ENCODE results near the gene CNTN4. TPM values are rescaled to one million over a fixed set of nuclear protein-coding genes. Genes with fewer than 3 reads are reported as not detected.

Gene CNTN4
- total and polyA plus RNA-seq, 2 of the 8 experiments (the other 6 are each of a cell fraction or from before 2014, with no cell fraction given), result 0.41 to 2.2 TPM

GRCh38 chr3:2334921-2335320 is 236.3 kb downstream of the CNTN4 start:
- Histone ChIP-seq H3K18ac (ENCODE audit: extremely low read depth, low read length) (no peak overlapping the region), H2BK12ac (ENCODE audit: low read depth, low read length) (no peak overlapping the region), H3K27me3 (replicated peaks in 1 of 4; ENCODE audit: control insufficient read depth in 3 of 4, extremely low read depth in 1 of 4, insufficient read depth in 3 of 4, low read length in 3 of 4) (no peaks in the 10 kb centered on the region), H3K4me2 (ENCODE audit: insufficient read depth in 1 of 2, low read depth in 2 of 2, low read length in 2 of 2) (no peak overlapping the region), H3K4me1 (replicated peaks in 1 of 4; ENCODE audit: control insufficient read depth in 3 of 4, insufficient read depth in 4 of 4, low read length in 3 of 4) (no peaks in the 10 kb centered on the region), H3K4ac (replicated peaks; ENCODE audit: insufficient read length, low read depth, low read length) (no peak overlapping the region), H3K9me3 (ENCODE audit: insufficient read depth in 2 of 2, low read depth in 1 of 2, low read length in 1 of 2) (no peaks in the 10 kb centered on the region), H3K9ac (replicated peaks in 1 of 4; ENCODE audit: extremely low read depth in 1 of 4, low read depth in 3 of 4, low read length in 3 of 4) (no peak overlapping the region), H4K91ac (replicated peaks; ENCODE audit: insufficient read length, low read length) (no peak overlapping the region), H2BK120ac (replicated peaks; ENCODE audit: low read depth, low read length) (no peak overlapping the region), H3K4me3 (ENCODE audit: extremely low read depth in 1 of 4, insufficient read depth in 2 of 4, low read depth in 3 of 4, low read length in 4 of 4) (no peak overlapping the region), H3K79me1 (ENCODE audit: low read depth, low read length) (no peaks in the 10 kb centered on the region), H2BK15ac (ENCODE audit: low read length) (no peak overlapping the region), H4K8ac (ENCODE audit: extremely low read depth, insufficient read depth, low read length) (no peak overlapping the region), H3K56ac (replicated peaks; ENCODE audit: insufficient read length, low read depth, low read length) (no peak overlapping the region), H3K27ac (ENCODE audit: low read depth, low read length) (no peak overlapping the region), H3K14ac (ENCODE audit: insufficient read length) (no peak overlapping the region), H3K23me2 (ENCODE audit: low read depth, low read length) (no peaks in the 10 kb centered on the region), H4K5ac (ENCODE audit: insufficient read length, low read depth, low read length) (no peak overlapping the region), H2BK5ac (ENCODE audit: low read depth, low read length) (no peak overlapping the region), H3K79me2 (ENCODE audit: control insufficient read depth in 1 of 2, insufficient read depth in 2 of 2, low read length in 2 of 2) (no peaks in the 10 kb centered on the region), H3K36me3 (ENCODE audit: control insufficient read depth in 2 of 4, insufficient read depth in 4 of 4, low read length in 3 of 4) (no peaks in the 10 kb centered on the region), H2AK5ac (ENCODE audit: low read depth, low read length) (no peak overlapping the region), H2AFZ (ENCODE audit: low read length) (no peak overlapping the region), H2BK20ac (ENCODE audit: low read length) (no peak overlapping the region), H3K23ac (ENCODE audit: insufficient read length) (no peak overlapping the region), H4K20me1 (replicated peaks in 1 of 2; ENCODE audit: control insufficient read depth in 1 of 2, insufficient read depth in 2 of 2, low read length in 2 of 2) (no peaks in the 10 kb centered on the region)
- TF ChIP-seq CEBPB (IDR thresholded peaks at IDR 0.05; ENCODE audit: low read depth, low read length), result no peak
- TF ChIP-seq CTCF (IDR thresholded peaks at IDR 0.05; ENCODE audit: control extremely low read depth in 1 of 3, insufficient read depth in 1 of 3, low read depth in 1 of 3, low read length in 3 of 3), result no peak
- TF ChIP-seq E2F6 (IDR thresholded peaks at IDR 0.05), result no peak
- TF ChIP-seq NRF1 (IDR thresholded peaks at IDR 0.05; ENCODE audit: low read depth, low read length), result no peak
- no peak for TF ChIP-seq ASH2L (IDR thresholded peaks at IDR 0.05; ENCODE audit: low read length)
- no peak for TF ChIP-seq EGR1 (IDR thresholded peaks at IDR 0.05; ENCODE audit: borderline replicate concordance, low read depth, low read length)
- ChIA-PET CTCF (ENCODE audit: partially characterized antibody) (interaction anchor here (0.6 to 1.8 kb wide), 2 partner anchors 11 to 806 kb away, joined by 3 read pairs; no protein-coding TSS in a partner anchor), POLR2A (ENCODE audit: partially characterized antibody) (no interaction called here)
- WGBS, 2 experiments (ENCODE audit: extremely low coverage in 1 of 2, insufficient coverage in 1 of 2, insufficient read length in 1 of 2, insufficient replicate concordance in 2 of 2, low coverage in 1 of 2, low lambda C conversion rate in 2 of 2, missing lambda C conversion rate in 1 of 2), result 91% methylated on average over 3 of the region's 3 CpGs; no CpG with 5 or more reads in 1 of the 2 experiments
- DNase-seq (ENCODE audit: low read depth in 1 of 2, low spot score in 2 of 2) (no peak), FAIRE-seq (no peak)
